Measurements from ENCODE around the gene LGALS8. TPM values are rescaled to one million over a fixed set of nuclear protein-coding genes. Genes with fewer than 3 reads are reported as not detected.

Gene LGALS8
- total RNA-seq, 2 donors from 2014 or later: 11.4 to 15.0 TPM

DNA sequence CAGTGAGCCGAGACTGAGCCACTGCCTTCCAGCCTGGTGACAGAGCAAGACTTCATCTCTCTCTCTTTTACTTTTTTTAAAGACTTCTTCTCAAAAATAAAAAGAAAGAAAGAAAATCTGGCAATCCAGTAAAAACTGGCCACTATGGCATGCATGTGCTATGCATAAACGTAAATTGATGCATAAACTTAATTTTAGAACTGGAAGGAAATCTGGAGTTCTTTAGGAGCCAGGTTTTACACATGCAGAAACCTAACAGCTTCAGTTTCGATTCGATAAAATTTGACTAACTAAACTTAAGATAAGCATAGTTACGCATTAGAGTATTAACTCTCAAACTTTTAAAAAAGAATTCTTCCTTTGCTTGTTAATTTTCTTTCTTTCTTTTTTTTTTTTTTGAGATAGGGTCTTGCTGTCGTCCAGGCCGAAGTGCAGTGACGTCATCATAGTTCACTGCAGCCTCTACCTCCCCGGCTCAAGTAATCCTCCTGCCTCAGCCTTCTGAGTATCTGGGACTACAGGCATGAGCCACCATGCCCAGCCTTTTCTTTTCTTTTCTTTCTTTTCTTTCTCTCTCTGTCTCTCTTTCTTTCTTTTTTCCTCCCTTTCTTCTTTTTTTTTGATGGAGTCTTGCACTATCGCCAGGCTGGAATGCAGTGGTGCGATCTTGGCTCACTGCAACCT, 11.9 kb upstream of the LGALS8 start:
- Mint-ChIP-seq H3K27ac (no peak overlapping the region), H3K27me3 (ENCODE audit: insufficient read depth) (no peaks in the 10 kb centered on the region), H3K4me3 (no peak overlapping the region), H3K4me1 (peaks cover 2% of the 10 kb centered on the region), H3K36me3 (ENCODE audit: low read depth) (no peaks in the 10 kb centered on the region), H3K9me3 (no peaks in the 10 kb centered on the region)
- no peaks in the 10 kb centered on the region for H3K36me3 ChIP-seq (ENCODE audit: control insufficient read depth, insufficient read depth, low read length)
- no peaks in the 10 kb centered on the region for H3K9me3 ChIP-seq (ENCODE audit: control insufficient read depth, low read length)
- DNase-seq: no peak
- no peaks in the 10 kb centered on the region for H3K4me1 ChIP-seq (ENCODE audit: control insufficient read depth, insufficient read depth, low read length)
- WGBS, 2 experiments (ENCODE audit: insufficient coverage in 1 of 2, insufficient read length in 1 of 2): 89 to 90% methylated on average over 10 to 11 of the region's 11 CpGs
- no peaks in the 10 kb centered on the region for H3K27me3 ChIP-seq (ENCODE audit: control insufficient read depth, insufficient read depth, low read length, poor library complexity, severe bottlenecking)
- TF ChIP-seq, protein P1, sequence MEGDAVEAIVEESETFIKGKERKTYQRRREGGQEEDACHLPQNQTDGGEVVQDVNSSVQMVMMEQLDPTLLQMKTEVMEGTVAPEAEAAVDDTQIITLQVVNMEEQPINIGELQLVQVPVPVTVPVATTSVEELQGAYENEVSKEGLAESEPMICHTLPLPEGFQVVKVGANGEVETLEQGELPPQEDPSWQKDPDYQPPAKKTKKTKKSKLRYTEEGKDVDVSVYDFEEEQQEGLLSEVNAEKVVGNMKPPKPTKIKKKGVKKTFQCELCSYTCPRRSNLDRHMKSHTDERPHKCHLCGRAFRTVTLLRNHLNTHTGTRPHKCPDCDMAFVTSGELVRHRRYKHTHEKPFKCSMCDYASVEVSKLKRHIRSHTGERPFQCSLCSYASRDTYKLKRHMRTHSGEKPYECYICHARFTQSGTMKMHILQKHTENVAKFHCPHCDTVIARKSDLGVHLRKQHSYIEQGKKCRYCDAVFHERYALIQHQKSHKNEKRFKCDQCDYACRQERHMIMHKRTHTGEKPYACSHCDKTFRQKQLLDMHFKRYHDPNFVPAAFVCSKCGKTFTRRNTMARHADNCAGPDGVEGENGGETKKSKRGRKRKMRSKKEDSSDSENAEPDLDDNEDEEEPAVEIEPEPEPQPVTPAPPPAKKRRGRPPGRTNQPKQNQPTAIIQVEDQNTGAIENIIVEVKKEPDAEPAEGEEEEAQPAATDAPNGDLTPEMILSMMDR (conservative IDR thresholded peaks at IDR 0.05): no peak
- H3K4me3 ChIP-seq (ENCODE audit: low read length): no peak overlapping the region
- H3K27ac ChIP-seq (ENCODE audit: low read depth, low read length): no peak overlapping the region
- H3K9ac ChIP-seq (ENCODE audit: extremely low read depth, low read length, poor library complexity, severe bottlenecking): no peak overlapping the region

DNA sequence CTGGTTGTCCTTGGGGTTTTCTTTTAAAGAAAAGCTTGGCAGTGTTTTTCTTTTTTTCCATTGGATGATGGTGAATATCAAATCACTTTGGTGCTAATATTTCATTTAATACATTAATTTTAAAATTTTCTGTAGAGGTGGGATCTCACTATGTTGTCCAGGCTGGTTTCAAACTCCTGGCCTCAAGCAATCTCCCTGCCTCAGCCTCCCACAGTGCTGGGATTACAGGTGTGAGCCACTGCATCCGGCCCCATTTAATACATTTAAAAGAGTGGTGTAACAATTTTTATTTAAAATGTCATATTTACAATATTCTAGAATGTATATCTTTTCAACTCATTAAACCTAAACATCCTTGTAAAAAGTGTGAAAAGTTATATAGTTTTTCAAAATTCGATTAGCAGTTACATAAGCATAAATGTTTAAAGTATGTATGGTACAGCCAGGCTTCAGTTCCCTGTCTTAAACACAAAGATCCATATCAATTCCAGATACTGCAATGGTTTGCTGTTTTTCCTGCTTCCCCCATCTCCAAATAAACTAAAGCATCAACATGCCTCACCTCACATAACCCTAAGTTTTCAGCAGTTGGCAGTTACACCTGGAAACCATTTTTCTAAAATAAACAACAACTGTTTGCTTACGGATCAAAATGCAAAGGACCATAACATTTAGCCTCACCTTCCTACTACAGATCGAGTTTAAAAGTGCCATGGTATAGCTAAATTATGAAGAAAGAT, 8.9 kb upstream of the LGALS8 start:
- H3K4me3 Mint-ChIP-seq: no peak overlapping the region

DNA sequence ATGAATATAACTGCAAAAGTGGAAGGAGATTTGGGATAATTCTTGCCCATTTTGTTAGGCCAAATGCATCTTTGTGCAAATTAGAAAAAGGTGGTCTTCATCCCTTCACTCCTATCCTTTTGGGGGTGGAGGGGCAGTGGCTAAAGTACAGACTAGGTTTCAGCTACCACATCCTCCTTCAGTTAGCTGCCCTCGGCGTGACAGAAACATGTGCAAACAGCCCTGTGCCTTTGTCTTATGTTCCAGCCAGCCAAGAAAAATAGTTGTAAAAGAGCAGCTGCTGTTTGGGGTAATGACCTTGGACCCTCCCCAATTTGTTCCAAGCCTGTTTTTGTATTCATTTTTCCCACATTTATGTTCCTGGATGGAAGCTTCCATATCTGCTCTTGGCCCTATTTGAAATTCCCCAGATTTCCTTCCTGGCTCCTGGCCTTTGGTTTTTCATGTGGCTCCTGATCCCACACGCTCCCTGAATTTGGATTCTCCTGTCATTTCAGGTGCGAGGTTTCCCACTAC, 8.3 kb upstream of the LGALS8 start:
- Mint-ChIP-seq H3K36me3 (ENCODE audit: low read depth) (no peaks in the 10 kb centered on the region), H3K9me3 (no peaks in the 10 kb centered on the region), H3K27me3 (ENCODE audit: insufficient read depth) (no peaks in the 10 kb centered on the region), H3K27ac (no peak overlapping the region), H3K4me3 (no peak overlapping the region), H3K4me1 (peaks cover 4% of the 10 kb centered on the region)
- TF ChIP-seq, protein P1 (conservative IDR thresholded peaks at IDR 0.05): no peak
- no peak overlapping the region for H3K9ac ChIP-seq (ENCODE audit: extremely low read depth, low read length, poor library complexity, severe bottlenecking)
- no peak overlapping the region for H3K4me3 ChIP-seq (ENCODE audit: low read length)
- 88 to 91% methylated on average over 3 to 4 of the region's 4 CpGs for WGBS, 2 experiments (ENCODE audit: insufficient coverage in 1 of 2, insufficient read length in 1 of 2)
- DNase-seq: no peak
- no peaks in the 10 kb centered on the region for H3K9me3 ChIP-seq (ENCODE audit: control insufficient read depth, low read length)
- H3K27me3 ChIP-seq (ENCODE audit: control insufficient read depth, insufficient read depth, low read length, poor library complexity, severe bottlenecking): no peaks in the 10 kb centered on the region
- H3K36me3 ChIP-seq (ENCODE audit: control insufficient read depth, insufficient read depth, low read length): no peaks in the 10 kb centered on the region
- no peaks in the 10 kb centered on the region for H3K4me1 ChIP-seq (ENCODE audit: control insufficient read depth, insufficient read depth, low read length)
- no peak overlapping the region for H3K27ac ChIP-seq (ENCODE audit: low read depth, low read length)

More for the DNA sequence above, 8.9 kb upstream of the LGALS8 start:
- Histone ChIP-seq H3K9me3 (ENCODE audit: control insufficient read depth, low read length) (no peaks in the 10 kb centered on the region), H3K4me3 (ENCODE audit: low read length) (no peak overlapping the region), H3K27me3 (ENCODE audit: control insufficient read depth, insufficient read depth, low read length, poor library complexity, severe bottlenecking) (no peaks in the 10 kb centered on the region), H3K9ac (ENCODE audit: extremely low read depth, low read length, poor library complexity, severe bottlenecking) (no peak overlapping the region), H3K36me3 (ENCODE audit: control insufficient read depth, insufficient read depth, low read length) (no peaks in the 10 kb centered on the region), H3K27ac (ENCODE audit: low read depth, low read length) (no peak overlapping the region), H3K4me1 (ENCODE audit: control insufficient read depth, insufficient read depth, low read length) (no peaks in the 10 kb centered on the region)
- Mint-ChIP-seq H3K4me1 (peaks cover 4% of the 10 kb centered on the region), H3K27me3 (ENCODE audit: insufficient read depth) (no peaks in the 10 kb centered on the region), H3K27ac (no peak overlapping the region), H3K9me3 (no peaks in the 10 kb centered on the region), H3K36me3 (ENCODE audit: low read depth) (no peaks in the 10 kb centered on the region)
- 95 to 100% methylated on average over 1 to 2 of the region's 4 CpGs for WGBS, 2 experiments (ENCODE audit: insufficient coverage in 1 of 2, insufficient read length in 1 of 2)
- TF ChIP-seq, protein P1 (conservative IDR thresholded peaks at IDR 0.05): no peak
- DNase-seq: no peak
